Pancreas (tissue), 10 donors: Measurements from ENCODE around the gene QRICH1. TPM values are rescaled to one million over a fixed set of nuclear protein-coding genes. Genes with fewer than 3 reads are reported as not detected.

Experiments used
- ATAC-seq, 4 donors: fragments of 200-7000 bp; cut with Tn5 transposase; one replicate each; pipeline versions ENCODE4 v1.8.0 to v1.9.1; 2020; ENCODE audit warnings: mild to moderate bottlenecking in 4 of 4, moderate library complexity in 4 of 4
- DNase-seq, 6 donors: peaks; one replicate each; pipeline ENCODE4 v3.0.0-alpha.2; 2020
- FAIRE-seq: peaks from 2 replicates; lab custom pipeline; 2012; peaks lifted over from hg19 to GRCh38; lab: Jason Lieb, UNC
- H3K27ac ChIP-seq, 4 donors: fragments of 200-600 bp; sonication (generic); 1 replicate in 3 of 4; 2 replicates in 1 of 4; pipeline versions ENCODE4 v1.5.0 to v1.8.0; 2020
- H3K27me3 ChIP-seq, 4 donors: fragments of 200-600 bp; one replicate each; pipeline ENCODE4 v1.8.0; 2021
- H3K36me3 ChIP-seq, 3 donors: fragments of 200-600 bp; sonication (generic) in 1 of 3; one replicate each; pipeline versions ENCODE4 v1.5.0 to v1.8.0; 2020 to 2021
- H3K4me1 ChIP-seq, 3 donors: fragments of 200-600 bp; one replicate each; pipeline ENCODE4 v1.8.0; 2021
- H3K4me3 ChIP-seq, 4 donors: fragments of 200-600 bp; sonication (generic) in 2 of 4; one replicate each; pipeline versions ENCODE4 v1.5.0 to v1.8.0; 2020 to 2021
- H3K9me3 ChIP-seq, 4 donors: fragments of 200-600 bp; one replicate each; pipeline ENCODE4 v1.8.0; 2021
- WGBS, 2 donors: extraction: QIAGEN DNeasy Blood & Tissue Kit; methylation state at CpG; one replicate each; pipeline ENCODE4 v1.1.7; 2013; 5-methylcytosine and 5-hydroxymethylcytosine counted together
- intact Hi-C, 3 donors: fragments of 100-400 bp; cut with DNase I; formaldehyde crosslinking; loops; one replicate each; pipeline versions ENCODE4 v1.11.1 to v1.14.2; 2022
- polyA plus RNA-seq, 2 donors: library from polyadenylated mRNA; stranded (reverse); fragments of 200-250 nt; gene quantifications; one replicate each; pipeline ENCODE4 v1.2.3, GENCODE V29; 2013
- total RNA-seq, 6 donors: library from RNA; stranded (reverse); fragmentation: NEBNext Ultra II Directional in 4 of 6; extraction: Animal tissue kit (Norgen Biotek cat#: 25700) in 4 of 6; gene quantifications; one replicate each; pipeline versions ENCODE4 v1.2.1 to v1.2.4, GENCODE V29; 2021 to 2023
- TF ChIP-seq, protein P1 (sequence below), 4 donors: fragments of 200-600 bp; sonication (generic) in 3 of 4; IDR thresholded peaks; one replicate each; pipeline versions ENCODE4 v1.5.0 to v1.8.0; 2021; ENCODE audit warnings: antibody characterized with exemption in 4 of 4
- donor health status: healthy with polysubstance abuse.
- donor health status: DM: no; HTN: no; CAD: no; lungs with moderate emphysema.
- donor health status: DM: no; HTN: no; CAD: no.
- donor health status: control.
- donor health status: control.
- donor health status: Bipolar disorder and iron deficiency.
- donor health status: DM: yes; HTN: yes; CAD: no.
- donor health status: DM: no; HTN: no; CAD: no.
- donor health status: DM: no; HTN: no; CAD: no.
- donor health status: DM: yes; HTN: yes; CAD: no.

The QRICH1 gene
- total and polyA plus RNA-seq, 8 donors = 20.9 to 48.1 (median 30.4) TPM

DNA sequence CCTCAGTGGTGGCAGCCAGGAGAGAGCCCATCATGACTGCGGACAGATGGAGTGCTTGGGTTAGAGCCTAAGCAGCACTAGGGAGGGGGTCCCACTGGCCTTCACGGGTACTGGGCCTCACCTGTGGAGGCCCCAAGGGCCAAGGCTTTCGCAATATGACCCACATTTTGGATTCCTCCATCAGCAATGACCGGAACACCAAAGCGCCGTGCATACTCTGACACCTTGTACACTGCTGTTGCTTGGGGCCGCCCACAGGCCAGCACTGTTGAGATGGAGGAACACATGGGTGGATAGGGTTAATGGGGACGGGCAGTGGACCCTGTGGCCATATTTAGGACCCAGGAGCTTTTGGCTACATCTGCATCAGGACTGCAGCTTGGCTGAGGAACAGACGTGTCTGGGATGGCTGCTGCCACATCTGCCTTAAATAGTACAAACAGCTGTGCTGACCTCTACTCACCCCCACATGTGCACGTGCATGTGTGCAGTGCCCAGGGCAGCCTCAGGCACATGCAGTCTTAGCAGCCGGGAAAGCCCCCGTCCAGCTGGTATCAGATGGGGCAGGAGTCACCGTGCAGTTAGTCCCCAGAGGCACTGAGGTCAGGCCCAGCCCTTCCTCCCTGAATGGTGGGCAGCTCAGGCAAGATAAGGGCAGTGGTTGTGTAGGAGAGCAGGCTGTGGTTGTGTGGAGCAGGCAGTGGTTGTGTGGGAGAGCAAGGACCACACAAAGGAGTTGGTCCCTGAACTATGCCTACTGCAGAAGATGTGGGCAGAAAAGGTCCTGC, 68.7 kb downstream of the QRICH1 start:
- Histone ChIP-seq H3K4me3 (no peak overlapping the region), H3K27ac (no peak overlapping the region), H3K27me3 (no peaks in the 10 kb centered on the region), H3K36me3 (peaks cover 0 to 32% (median 18%) of the 10 kb centered on the region in 3 donors), H3K9me3 (no peaks in the 10 kb centered on the region), H3K4me1 (peaks cover 6 to 24% (median 9%) of the 10 kb centered on the region in 3 donors)
- intact Hi-C loops = loop anchor here in 1 of 3 donors (10.0 kb wide), 1 partner anchor 70 kb away; the partner anchor contains the start of gene QRICH1
- ATAC-seq (no peak), FAIRE-seq (no peak), DNase-seq (no peak)
- TF ChIP-seq, protein P1, sequence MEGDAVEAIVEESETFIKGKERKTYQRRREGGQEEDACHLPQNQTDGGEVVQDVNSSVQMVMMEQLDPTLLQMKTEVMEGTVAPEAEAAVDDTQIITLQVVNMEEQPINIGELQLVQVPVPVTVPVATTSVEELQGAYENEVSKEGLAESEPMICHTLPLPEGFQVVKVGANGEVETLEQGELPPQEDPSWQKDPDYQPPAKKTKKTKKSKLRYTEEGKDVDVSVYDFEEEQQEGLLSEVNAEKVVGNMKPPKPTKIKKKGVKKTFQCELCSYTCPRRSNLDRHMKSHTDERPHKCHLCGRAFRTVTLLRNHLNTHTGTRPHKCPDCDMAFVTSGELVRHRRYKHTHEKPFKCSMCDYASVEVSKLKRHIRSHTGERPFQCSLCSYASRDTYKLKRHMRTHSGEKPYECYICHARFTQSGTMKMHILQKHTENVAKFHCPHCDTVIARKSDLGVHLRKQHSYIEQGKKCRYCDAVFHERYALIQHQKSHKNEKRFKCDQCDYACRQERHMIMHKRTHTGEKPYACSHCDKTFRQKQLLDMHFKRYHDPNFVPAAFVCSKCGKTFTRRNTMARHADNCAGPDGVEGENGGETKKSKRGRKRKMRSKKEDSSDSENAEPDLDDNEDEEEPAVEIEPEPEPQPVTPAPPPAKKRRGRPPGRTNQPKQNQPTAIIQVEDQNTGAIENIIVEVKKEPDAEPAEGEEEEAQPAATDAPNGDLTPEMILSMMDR (IDR thresholded peaks at IDR 0.05) = no peak
- 76 to 77% methylated on average over 13 of the region's 13 CpGs for WGBS, 2 donors

DNA sequence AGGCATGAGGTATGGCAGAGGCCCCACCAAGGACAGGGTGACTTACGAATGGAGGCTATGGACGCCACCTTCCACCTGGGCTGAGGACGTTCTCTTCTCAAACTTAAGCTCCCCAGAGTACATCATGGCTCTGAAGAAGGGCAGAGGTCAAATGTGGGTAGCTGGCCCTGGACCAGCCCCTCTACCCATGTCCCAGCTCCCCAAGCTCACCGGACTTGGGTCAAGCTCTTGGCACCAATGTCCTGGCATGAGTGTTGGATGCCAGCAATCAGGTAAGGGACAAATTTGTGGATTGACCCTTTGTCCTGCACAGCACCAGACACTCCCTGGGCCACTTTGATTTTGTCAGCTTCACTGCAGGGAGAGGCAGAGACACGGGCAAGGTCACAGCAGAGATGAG, 69.4 kb downstream of the QRICH1 start:
- WGBS, 2 donors = 73 to 79% methylated on average over 5 of the region's 5 CpGs
- intact Hi-C loops = loop anchor here in 1 of 3 donors (10.0 kb wide), 1 partner anchor 70 kb away; the partner anchor contains the start of gene QRICH1
- no peak for FAIRE-seq
- no peaks in the 10 kb centered on the region for H3K27me3 ChIP-seq
- H3K4me1 ChIP-seq = peaks cover 6 to 30% (median 9%) of the 10 kb centered on the region in 3 donors
- H3K27ac ChIP-seq = no peak overlapping the region
- TF ChIP-seq, protein P1 (IDR thresholded peaks at IDR 0.05) = no peak
- no peaks in the 10 kb centered on the region for H3K9me3 ChIP-seq
- no peak for DNase-seq
- H3K36me3 ChIP-seq = peaks cover 0 to 32% (median 18%) of the 10 kb centered on the region in 3 donors
- H3K4me3 ChIP-seq = no peak overlapping the region
- no peak for ATAC-seq

DNA sequence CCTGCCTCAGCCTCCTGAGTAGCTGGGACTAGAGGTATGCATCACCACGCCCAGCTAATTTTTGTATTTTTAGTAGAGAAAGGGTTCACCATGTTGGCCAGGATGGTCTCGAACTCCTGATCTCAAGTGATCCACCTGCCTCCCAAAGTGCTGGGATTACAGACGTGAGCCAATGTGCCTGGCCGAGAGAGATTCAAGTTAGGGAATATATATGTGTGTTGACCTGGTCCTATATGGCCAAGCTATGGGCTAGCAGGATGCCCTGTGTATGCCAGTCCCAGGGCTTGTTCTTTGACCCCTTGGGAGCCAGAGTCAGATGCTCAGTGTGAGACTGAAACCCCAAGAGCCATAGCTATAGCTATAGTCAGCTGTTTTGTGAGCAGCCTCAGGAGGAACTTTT, 70.1 kb downstream of the QRICH1 start:
- TF ChIP-seq, protein P1 (IDR thresholded peaks at IDR 0.05) = no peak
- H3K9me3 ChIP-seq = no peaks in the 10 kb centered on the region
- no peak overlapping the region for H3K4me3 ChIP-seq
- H3K27me3 ChIP-seq = no peaks in the 10 kb centered on the region
- no peak overlapping the region for H3K27ac ChIP-seq
- intact Hi-C loops = loop anchor here in 1 of 3 donors (10.0 kb wide), 1 partner anchor 71 kb away; the partner anchor contains the start of gene QRICH1
- H3K36me3 ChIP-seq = peaks cover 0 to 32% (median 18%) of the 10 kb centered on the region in 3 donors
- DNase-seq = no peak
- peaks cover 9 to 36% (median 13%) of the 10 kb centered on the region in 3 donors for H3K4me1 ChIP-seq
- FAIRE-seq = no peak
- no peak for ATAC-seq
- 84 to 89% methylated on average over 4 of the region's 4 CpGs for WGBS, 2 donors

DNA sequence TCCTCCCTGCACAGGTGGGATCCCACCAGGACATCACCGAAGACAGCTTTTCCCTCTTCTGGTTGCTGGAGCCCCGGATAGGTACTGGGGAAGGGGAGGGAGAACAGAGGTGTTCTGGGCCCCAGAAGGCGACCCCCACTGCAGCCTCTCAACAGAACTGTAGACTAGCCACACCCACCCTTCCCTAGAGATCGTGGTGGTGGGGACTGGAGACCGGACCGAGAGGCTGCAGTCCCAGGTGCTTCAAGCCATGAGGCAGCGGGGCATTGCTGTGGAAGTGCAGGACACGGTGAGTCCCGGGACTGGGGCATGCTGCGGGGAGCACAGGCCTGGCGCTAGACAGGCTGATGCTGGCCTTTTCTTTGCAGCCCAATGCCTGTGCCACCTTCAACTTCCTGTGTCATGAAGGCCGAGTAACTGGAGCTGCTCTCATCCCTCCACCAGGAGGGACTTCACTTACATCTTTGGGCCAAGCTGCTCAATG, 71.1 kb downstream of the QRICH1 start:
- peaks cover 3 to 27% (median 7%) of the 10 kb centered on the region in 3 donors for H3K4me1 ChIP-seq
- peaks cover 0 to 32% (median 18%) of the 10 kb centered on the region in 3 donors for H3K36me3 ChIP-seq
- intact Hi-C loops = loop anchor here in 1 of 3 donors (10.0 kb wide), 1 partner anchor 72 kb away; the partner anchor contains the start of gene QRICH1
- H3K27me3 ChIP-seq = no peaks in the 10 kb centered on the region
- TF ChIP-seq, protein P1 (IDR thresholded peaks at IDR 0.05) = no peak
- H3K4me3 ChIP-seq = peak overlapping the region; percentile 64 to 95 (median 92)
- ATAC-seq (no peak), DNase-seq (peak in 2 of 6 donors; percentile 45 to 46), FAIRE-seq (no peak)
- WGBS, 2 donors = 13 to 15% methylated on average over 11 to 12 of the region's 12 CpGs
- no peaks in the 10 kb centered on the region for H3K9me3 ChIP-seq
- peak overlapping the region; percentile 94 to 100 (median 99) for H3K27ac ChIP-seq
